ENCODE measurements around the gene MS4A15.

The MS4A15 gene

DNA sequence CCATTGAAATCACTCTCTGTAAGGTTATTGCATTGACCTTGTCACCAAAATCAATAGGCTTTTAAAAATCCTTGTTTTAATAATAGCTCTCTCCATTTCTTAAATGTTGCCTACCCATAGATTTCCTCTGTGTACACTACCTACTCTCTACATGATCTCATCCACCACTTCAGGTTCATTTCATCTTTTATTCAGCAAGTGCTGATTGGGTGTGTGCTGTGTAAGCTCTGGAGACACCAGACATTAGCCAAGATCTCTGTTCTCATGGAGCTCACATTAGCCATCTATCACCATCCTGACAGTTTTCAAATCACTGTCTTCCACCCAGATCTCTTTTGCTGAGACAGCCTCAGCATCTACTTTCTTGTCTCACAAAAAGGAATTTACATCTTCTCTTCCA lies 24.1 kb downstream of the MS4A15 start:
- no peak for DNase-seq

GRCh38 chr11:60781286-60781980 lies 24.8 kb downstream of the MS4A15 start:
- no peak for DNase-seq

DNA sequence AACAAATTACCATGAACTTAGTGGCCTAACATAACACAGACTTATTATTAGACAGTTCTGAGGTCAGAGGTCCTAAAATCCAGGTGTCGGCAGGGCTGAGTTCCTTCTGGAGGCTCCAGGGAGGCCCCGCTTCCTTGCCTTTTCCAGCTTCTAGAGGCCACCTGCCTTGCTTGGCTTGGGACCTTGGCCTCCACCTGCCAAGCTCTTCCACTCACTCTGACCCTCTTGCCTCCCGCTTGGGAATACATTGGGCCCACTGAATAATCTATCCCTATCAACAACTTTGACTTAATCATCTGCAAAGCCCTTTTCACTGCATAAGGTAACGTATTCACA lies 25.3 kb downstream of the MS4A15 start:
- no peak for DNase-seq

DNA sequence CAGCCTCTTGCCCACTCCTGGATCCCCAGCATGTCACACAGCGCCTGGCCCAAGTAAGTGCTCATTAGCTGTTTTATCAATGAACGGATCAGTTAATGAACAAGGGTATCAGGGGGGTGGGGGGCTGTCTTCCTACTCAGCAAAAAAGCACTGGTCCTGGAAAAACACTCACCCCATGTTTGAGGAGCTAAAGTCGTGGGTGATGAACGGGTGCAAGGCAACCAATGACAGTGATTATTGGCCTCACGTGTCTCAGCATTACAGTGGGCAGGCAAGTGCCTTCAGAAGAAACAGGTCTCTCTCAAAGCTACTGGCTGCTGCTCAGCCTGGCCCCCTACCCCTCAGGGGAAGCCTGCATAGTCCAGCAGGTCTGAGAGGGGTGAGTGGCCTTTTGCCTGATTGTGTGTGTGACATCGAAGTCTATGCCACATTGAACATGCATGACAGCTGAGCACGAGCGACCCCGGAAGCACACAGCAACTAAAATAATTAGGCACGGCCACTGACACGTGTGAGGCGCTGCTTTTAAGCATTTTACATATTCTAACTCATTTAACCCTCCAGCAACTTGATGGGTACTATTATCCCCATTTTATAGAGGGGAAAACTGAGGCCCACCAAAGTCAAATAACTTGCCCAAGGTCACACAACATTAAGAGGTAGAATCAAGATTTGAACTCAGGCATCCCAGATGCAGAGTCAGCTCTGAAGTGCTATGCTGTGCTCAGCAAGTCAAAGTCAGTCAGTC lies 25.9 kb downstream of the MS4A15 start:
- no peak for DNase-seq

GRCh38 chr11:60783141-60783484 lies 26.4 kb downstream of the MS4A15 start:
- no peak for DNase-seq

- no peak for DNase-seq
Observed at GRCh38 chr11:60783911-60784310, 27.2 kb downstream of the MS4A15 start.

- no peak for DNase-seq
Observed at GRCh38 chr11:60785136-60785535, 28.5 kb downstream of the MS4A15 start, which contains the start of gene MS4A10. TSS of gene MS4A10 (plus strand) at chr11:60785333. CDS start at chr11:60790336, 5,003 bp downstream.

DNA sequence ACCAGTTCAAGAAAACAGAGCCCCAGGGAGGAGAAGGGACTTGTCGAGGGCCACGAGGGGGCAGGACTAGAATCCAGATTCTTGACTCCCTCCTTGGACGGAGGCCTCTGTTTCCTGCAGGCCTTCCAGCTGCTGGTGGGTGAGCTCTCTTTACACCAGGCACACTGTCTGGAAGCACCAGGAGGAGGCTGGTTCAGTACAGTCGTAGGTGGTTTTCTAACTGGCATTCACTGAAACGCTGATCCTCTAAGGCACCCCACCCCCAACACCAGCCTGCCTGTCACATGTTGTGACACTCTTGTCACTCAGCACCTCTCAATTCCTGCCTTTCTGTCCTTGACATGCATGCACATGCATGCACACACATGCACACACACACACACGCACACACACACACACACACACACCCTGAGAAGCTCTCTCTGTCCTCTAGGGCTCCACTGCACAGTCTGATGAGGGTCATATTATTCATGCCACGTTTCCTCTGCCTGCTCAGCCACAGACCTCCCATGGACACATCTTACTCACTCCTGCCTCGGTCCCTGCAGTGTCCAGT lies 29.2 kb downstream of the MS4A15 start:
- DNase-seq = no peak

DNA sequence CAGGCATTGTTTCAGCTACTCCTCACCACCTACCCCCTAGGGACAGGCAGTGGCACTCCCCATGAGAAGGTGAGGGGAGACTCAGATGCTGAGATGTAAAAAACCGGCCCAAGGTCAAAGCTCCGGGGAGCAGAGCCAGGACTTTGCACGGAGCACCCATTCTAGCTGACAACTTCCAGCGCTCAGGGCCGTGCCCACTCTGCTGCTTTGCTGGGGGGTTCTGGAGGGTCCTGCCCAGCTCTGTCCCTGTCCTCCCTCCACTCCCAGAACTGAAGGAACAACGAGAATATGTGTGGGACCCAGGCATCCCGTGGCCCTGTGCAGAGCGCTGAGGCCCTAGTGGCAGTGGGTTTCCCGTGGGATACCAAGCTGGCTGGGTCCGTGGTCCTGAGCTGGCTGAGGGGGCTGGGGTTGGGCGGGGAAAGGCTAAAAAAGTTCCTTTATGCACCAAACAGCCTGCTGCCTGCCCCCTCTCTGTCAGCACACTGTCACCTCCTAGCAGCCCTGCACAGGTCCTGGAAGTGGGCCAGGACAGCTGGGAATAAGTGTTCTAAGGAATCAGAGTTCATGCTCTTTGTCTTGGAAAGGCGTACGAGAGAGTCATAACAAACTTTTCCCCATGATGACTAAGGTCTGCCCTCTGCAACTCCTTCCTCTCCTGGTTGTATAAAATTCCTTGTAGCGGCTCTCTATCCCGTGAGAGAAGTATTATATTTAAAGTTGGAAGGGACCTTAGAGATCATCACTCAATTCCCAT lies 30.3 kb downstream of the MS4A15 start:
- DNase-seq = no peak

- no peak for DNase-seq
Observed at GRCh38 chr11:60788401-60789125, 31.9 kb downstream of the MS4A15 start.

GRCh38 chr11:60790726-60791125 lies 34.1 kb downstream of the MS4A15 start:
- DNase-seq = no peak

DNA sequence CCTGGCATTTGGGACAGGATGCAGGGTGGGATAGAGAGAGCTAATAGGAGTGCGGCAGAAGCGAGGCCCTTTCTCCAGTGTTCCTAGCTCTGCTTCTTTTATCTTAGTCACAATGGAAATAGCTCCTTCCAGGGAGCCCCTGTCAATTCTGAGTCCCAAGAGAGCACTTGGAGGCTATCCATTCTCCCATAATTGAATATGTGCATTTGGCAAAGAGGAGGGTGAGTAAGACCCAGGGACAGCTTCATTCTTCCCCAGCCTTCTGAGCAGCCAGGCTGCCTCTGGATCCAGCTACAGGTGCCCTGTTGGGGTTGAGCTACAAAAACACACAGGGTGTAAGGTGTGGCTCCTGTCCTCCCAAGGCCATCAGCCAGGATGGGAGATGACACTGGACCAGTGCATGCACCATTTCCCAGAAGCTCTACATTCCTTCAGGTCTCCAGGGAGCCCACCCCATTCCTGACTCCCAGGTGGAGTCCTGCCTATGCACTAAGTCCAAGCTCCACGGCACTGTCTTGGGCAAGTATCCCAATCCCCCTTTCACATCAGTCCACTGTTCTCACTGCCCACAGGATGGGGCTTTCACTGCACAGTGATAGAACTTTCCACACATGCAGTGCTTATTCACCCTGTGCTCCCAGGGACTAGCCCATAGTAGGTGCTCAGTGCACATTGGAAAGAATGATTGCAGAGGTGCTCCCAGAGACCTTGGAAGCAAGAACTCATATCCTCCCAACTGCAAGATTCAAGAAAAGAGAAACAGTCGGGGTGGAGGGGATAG lies 34.7 kb downstream of the MS4A15 start:
- no peak for DNase-seq

GRCh38 chr11:60792521-60792920 lies 35.9 kb downstream of the MS4A15 start:
- DNase-seq = no peak

- DNase-seq = no peak
Observed at GRCh38 chr11:60795291-60795690, 38.6 kb downstream of the MS4A15 start.

DNA sequence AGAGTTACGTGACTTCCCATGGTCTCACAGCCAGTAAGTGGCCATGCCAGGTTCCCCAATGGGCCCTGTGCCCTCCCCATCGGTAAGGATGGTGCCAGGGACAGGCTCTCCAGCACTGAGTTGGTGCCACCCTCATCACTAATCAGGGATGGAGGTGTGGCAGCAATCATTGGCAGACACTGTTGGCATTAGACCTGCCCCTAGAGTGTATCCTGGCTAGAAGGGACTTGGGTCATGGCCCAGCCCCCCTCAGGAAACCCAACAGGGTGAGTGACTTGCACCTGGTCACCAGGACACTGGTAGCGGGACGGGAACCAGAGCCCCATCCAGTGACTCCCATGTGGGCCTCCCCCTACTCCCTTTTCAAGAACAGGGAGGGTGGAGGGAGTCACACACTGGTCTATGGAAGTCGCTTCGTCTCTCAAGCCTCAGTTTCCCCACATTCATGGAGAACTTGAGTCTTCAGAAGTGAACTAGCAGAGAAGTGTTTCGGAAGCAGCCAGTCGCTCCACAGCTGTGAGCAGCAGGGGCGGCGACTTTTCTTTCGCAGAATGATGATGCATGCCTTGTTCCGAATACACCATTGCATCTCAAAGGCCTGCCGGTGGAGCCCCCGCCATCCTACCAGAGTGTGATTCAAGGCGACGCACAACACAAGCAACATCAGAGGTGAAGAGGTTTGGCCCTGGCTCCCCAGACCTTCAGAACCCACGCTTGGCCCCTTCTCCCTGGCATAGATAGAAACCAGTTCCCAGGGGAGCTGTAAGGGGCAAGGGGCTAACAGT lies 41.4 kb downstream of the MS4A15 start:
- no peak for DNase-seq

DNA sequence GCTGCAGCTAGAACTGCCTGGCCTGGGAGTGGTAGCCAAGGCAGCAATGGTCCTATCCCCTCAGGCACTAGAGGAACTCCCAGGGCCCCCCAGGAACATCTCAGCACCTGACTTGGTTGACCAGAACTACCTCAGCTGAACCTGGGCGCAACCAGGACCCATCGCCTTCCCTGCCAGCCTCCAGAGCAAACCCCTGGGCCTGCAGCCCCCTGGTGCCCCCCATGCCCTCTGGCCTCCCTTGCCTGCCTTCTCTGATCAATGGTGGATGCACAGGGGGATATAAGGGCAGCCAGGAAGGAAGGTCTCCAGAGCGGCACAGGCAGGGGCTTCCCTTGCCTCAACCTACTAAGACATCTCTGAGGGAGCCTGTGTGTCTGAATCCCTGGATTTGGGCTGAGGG lies 42.0 kb downstream of the MS4A15 start:
- DNase-seq = no peak

- no peak for DNase-seq
Observed at GRCh38 chr11:60801194-60801593, 44.5 kb downstream of the MS4A15 start.

DNA sequence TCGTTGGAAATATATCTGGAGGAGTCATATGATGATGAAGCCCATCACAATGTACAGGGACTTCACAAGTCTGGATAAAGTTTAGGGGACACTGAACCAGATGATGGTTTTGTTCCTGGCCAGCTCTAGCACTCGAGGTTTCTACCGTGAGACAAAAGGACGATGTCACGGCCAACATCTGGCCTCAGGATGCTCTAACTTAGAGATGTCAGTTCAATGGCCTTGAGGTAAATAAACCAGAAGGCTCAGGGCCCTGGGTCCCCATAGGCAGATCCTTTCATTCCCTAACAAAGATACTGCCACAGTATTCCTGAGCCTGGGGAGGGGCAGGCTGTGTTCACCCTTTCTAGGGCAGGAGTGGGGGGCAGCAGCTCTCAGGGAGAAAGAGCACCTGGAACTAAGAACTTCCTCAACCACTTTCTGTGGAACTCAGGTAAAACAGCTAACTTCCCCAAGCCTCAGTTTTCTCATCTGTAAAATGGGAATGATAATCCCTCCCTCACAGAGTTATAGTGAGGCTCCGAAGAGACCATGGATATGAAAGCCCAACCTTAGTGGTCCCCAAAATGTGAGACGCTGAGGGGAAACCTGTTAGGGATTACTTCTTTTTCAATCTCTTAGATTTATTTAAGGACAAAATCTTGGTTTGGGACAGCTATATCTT lies 46.7 kb downstream of the MS4A15 start:
- DNase-seq = no peak

DNA sequence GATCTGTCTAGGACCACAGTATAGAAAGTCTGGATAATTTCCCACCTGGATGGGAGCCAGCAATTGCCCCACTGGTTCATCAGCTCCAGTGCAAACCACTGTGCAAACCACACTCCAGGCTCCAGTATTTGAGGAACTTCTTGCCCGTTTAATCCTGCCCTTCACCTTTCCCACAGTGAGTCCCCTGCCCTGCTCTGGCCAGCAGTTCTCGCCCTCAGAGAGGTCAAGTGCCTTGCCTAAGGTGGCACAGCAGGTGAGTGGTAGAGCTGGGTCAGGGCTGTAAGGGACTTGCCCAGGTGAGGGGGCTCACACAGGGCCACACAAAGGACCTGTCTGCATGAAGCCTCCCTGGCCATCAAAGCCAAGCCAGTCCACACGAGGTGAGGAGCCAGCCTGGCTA lies 52.6 kb downstream of the MS4A15 start:
- no peak for DNase-seq

DNA sequence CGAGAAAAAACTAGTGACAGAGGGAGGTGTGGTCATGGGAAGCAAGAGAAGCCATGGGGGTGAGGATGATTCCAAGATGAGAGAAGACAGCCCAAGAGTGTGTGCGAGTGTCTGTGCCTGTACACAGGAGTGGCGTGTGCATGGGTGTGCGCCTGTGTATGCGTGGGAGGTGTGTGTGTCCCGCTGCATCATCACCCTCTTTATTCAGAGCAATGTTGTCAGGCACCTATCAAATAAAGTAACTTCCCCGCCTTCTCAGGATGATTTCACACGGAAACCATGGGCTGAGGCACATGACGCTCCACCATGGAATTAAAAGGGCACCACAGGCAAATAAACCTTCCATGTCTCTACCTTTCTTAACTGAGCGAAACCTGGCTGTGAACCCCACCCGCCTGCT lies 53.0 kb downstream of the MS4A15 start:
- no peak for DNase-seq

GRCh38 chr11:60810151-60810550 lies 53.5 kb downstream of the MS4A15 start:
- DNase-seq = no peak

Measured in NCI-H82 (cell line).